MM.1S (cell line): ENCODE data around the gene CFAP73.

Experiments used
- CTCF ChIP-seq: fragments of 300-600 bp; sonication (generic); IDR thresholded peaks from 2 replicates; pipeline ENCODE4 v1.5.1; 2016; ENCODE audit warnings: antibody characterized with exemption, low read length, mixed read lengths
- EZH2phosphoT487 ChIP-seq: fragments of 300-600 bp; sonication (generic); IDR thresholded peaks from 2 replicates; pipeline ENCODE4 v1.6.1; 2018; ENCODE audit warnings: antibody characterized with exemption, low read length

GRCh38 chr12:113155646-113156045 is 6.1 kb downstream of the CFAP73 start:
- TF ChIP-seq CTCF: no peak
- TF ChIP-seq EZH2phosphoT487: no peak
